ENCODE results near the gene IL4I1.

- no peak for TF ChIP-seq POLR2A (IDR thresholded peaks at IDR 0.05)
- no peak for TF ChIP-seq CTCF (IDR thresholded peaks at IDR 0.05 in 8 of 11, conservative IDR thresholded peaks at IDR 0.05 in 3 of 11)
These were observed 955 bp downstream of the IL4I1 start for GRCh38 chr19:49895566-49896297.
